GM23338 (cell line): ENCODE results near the gene VTCN1. TPM values are rescaled to one million over a fixed set of nuclear protein-coding genes. Genes with fewer than 3 reads are reported as not detected.

Experiments used
- ATAC-seq: fragments of 200-7000 bp; cut with Tn5 transposase; 3 replicates; pipeline ENCODE4 v1.9.1; 2020
- DNase-seq: peaks from one replicate; pipeline ENCODE4 v3.0.0-alpha.2; 2015; ENCODE audit warnings: low spot score
- H2AFZ ChIP-seq: fragments of 200-600 bp; sonication (generic); 2 replicates; pipeline ENCODE4 v1.8.0; 2016; ENCODE audit warnings: antibody characterized with exemption, mild to moderate bottlenecking, moderate library complexity
- H3F3A ChIP-seq: fragments of 200-600 bp; sonication (generic); replicated peaks from 2 replicates; pipeline ENCODE4 v1.8.0; 2017; ENCODE audit warnings: antibody characterized with exemption, mixed run types, low read depth
- H3K27ac ChIP-seq: fragments of 200-600 bp; sonication (generic); 2 replicates; pipeline ENCODE4 v1.6.1; 2016; ENCODE audit warnings: low read depth
- H3K27me3 ChIP-seq: fragments of 200-600 bp; sonication (generic); 2 replicates; pipeline ENCODE4 v1.8.0; 2016; ENCODE audit warnings: mild to moderate bottlenecking, mixed run types, moderate library complexity; ENCODE audit not compliant: insufficient read depth
- H3K36me3 ChIP-seq: fragments of 200-600 bp; sonication (generic); 2 replicates; pipeline ENCODE4 v1.8.0; 2016; ENCODE audit warnings: mild to moderate bottlenecking; ENCODE audit not compliant: insufficient read depth
- H3K4me1 ChIP-seq: fragments of 200-600 bp; sonication (generic); 2 replicates; pipeline ENCODE4 v1.8.0; 2016; ENCODE audit warnings: mild to moderate bottlenecking, moderate library complexity; ENCODE audit not compliant: insufficient read depth
- H3K4me2 ChIP-seq: fragments of 200-600 bp; sonication (generic); 2 replicates; pipeline ENCODE4 v1.7.1; 2017; ENCODE audit warnings: mixed run types
- H3K4me3 ChIP-seq: fragments of 200-600 bp; sonication (generic); 2 replicates; pipeline ENCODE4 v1.6.1; 2016; ENCODE audit warnings: mixed run types
- H3K79me2 ChIP-seq: fragments of 200-600 bp; sonication (generic); replicated peaks from 2 replicates; pipeline ENCODE4 v1.8.0; 2017; ENCODE audit warnings: mild to moderate bottlenecking; ENCODE audit not compliant: insufficient read depth
- H3K9me2 ChIP-seq: fragments of 200-600 bp; sonication (generic); 2 replicates; pipeline ENCODE4 v1.8.0; 2017; ENCODE audit not compliant: insufficient read depth
- H4K20me1 ChIP-seq: fragments of 200-600 bp; sonication (generic); replicated peaks from 2 replicates; pipeline ENCODE4 v1.8.0; 2017; ENCODE audit warnings: mild to moderate bottlenecking; ENCODE audit not compliant: insufficient read depth
- H3K27ac Mint-ChIP-seq: 2 replicates; pipeline ENCODE4 v1.8.0; 2020; ENCODE audit warnings: inconsistent platforms, mild to moderate bottlenecking, moderate library complexity, mixed read lengths
- H3K27me3 Mint-ChIP-seq: 3 replicates; pipeline ENCODE4 v1.8.0; 2022; ENCODE audit warnings: low read depth, mild to moderate bottlenecking, moderate library complexity, mixed read lengths, inconsistent platforms; ENCODE audit not compliant: insufficient read depth, poor library complexity
- H3K36me3 Mint-ChIP-seq: 3 replicates; pipeline ENCODE4 v1.8.0; 2021; ENCODE audit warnings: low read depth, mild to moderate bottlenecking, inconsistent platforms, moderate library complexity, mixed read lengths
- H3K4me1 Mint-ChIP-seq: 3 replicates; pipeline ENCODE4 v1.8.0; 2020; ENCODE audit warnings: mild to moderate bottlenecking, inconsistent platforms, mixed read lengths
- H3K4me3 Mint-ChIP-seq: 3 replicates; pipeline ENCODE4 v1.8.0; 2021; ENCODE audit warnings: moderate library complexity, mild to moderate bottlenecking, inconsistent platforms, mixed read lengths
- H3K9me3 Mint-ChIP-seq: 3 replicates; pipeline ENCODE4 v1.8.0; 2020; ENCODE audit warnings: moderate library complexity, mild to moderate bottlenecking, inconsistent platforms, mixed read lengths
- CREB1 ChIP-seq: fragments of 250-450 bp; sonication (Bioruptor Pico); IDR thresholded peaks from 2 replicates; pipeline ENCODE4 v1.5.0; 2020; ENCODE audit warnings: low read depth, mild to moderate bottlenecking, moderate library complexity
- EZH2 ChIP-seq: fragments of 200-600 bp; sonication (generic); IDR thresholded peaks from one replicate; pipeline ENCODE4 v1.8.0; 2017; ENCODE audit warnings: antibody characterized with exemption, mild to moderate bottlenecking, low read depth; ENCODE audit not compliant: unreplicated experiment
- EZH2phosphoT487 ChIP-seq: fragments of 200-600 bp; sonication (generic); IDR thresholded peaks from one replicate; pipeline ENCODE4 v1.8.1; 2018; ENCODE audit warnings: antibody characterized with exemption; ENCODE audit not compliant: unreplicated experiment
- JUNB ChIP-seq: IDR thresholded peaks from one replicate; pipeline ENCODE4 v1.6.1; 2016; ENCODE audit warnings: antibody characterized with exemption; ENCODE audit not compliant: unreplicated experiment
- NANOG ChIP-seq: IDR thresholded peaks from 2 replicates; pipeline ENCODE4 v1.6.1; 2016; ENCODE audit warnings: antibody characterized with exemption, borderline replicate concordance
- POLR2AphosphoS5 ChIP-seq: IDR thresholded peaks from 2 replicates; pipeline ENCODE4 v1.6.1; 2016; ENCODE audit warnings: antibody characterized with exemption, low read depth
- STAT1 ChIP-seq: IDR thresholded peaks from one replicate; pipeline ENCODE4 v1.6.1; 2016; ENCODE audit warnings: antibody characterized with exemption; ENCODE audit not compliant: unreplicated experiment
- ZNF114 ChIP-seq: fragments of 250-450 bp; sonication (Bioruptor Pico); IDR thresholded peaks from 2 replicates; pipeline ENCODE4 v1.5.0; 2020; ENCODE audit warnings: mild to moderate bottlenecking, moderate library complexity
- ZNF331 ChIP-seq: fragments of 250-450 bp; sonication (Bioruptor Pico); IDR thresholded peaks from 2 replicates; pipeline ENCODE4 v1.5.0; 2020; ENCODE audit warnings: low read depth, mild to moderate bottlenecking, moderate library complexity
- polyA plus RNA-seq: library from polyadenylated mRNA; unstranded; fragments of >200 nt; fragmentation: Nextera tagmentation; extraction: Ambion mirVana; gene quantifications from 2 replicates; pipeline ENCODE4 v1.2.1, GENCODE V29; 2016
- total RNA-seq: library from RNA; depleted of rRNA; stranded (reverse); fragments of >200 nt; shearing (Covaris generic); gene quantifications from 2 replicates; pipeline ENCODE4 v1.2.3, GENCODE V29; 2014
- TF ChIP-seq, protein P1 (sequence below): fragments of 250-450 bp; sonication (Bioruptor Pico); IDR thresholded peaks from 2 replicates; pipeline ENCODE4 v1.5.0; 2020; ENCODE audit warnings: mild to moderate bottlenecking, moderate library complexity
- TF ChIP-seq, protein P2 (sequence below): IDR thresholded peaks from 2 replicates; pipeline ENCODE4 v1.6.1; 2016; ENCODE audit warnings: antibody characterized with exemption
- TF ChIP-seq, protein P3 (sequence below): IDR thresholded peaks from one replicate; pipeline ENCODE4 v1.6.1; 2018; ENCODE audit warnings: antibody characterized with exemption; ENCODE audit not compliant: unreplicated experiment
- TF ChIP-seq, protein P4 (sequence below), 2 experiments: fragments of 200-600 bp in 1 of 2; sonication (generic) in 1 of 2; conservative IDR thresholded peaks; 2 replicates each; pipeline versions ENCODE4 v1.5.1 to v1.6.1; 2016 to 2017; ENCODE audit warnings: antibody characterized with exemption in 2 of 2, low read depth in 2 of 2, mild to moderate bottlenecking in 2 of 2, moderate library complexity in 1 of 2

The VTCN1 gene
- total and polyA plus RNA-seq, 2 experiments from 2014 or later, result not detected

DNA sequence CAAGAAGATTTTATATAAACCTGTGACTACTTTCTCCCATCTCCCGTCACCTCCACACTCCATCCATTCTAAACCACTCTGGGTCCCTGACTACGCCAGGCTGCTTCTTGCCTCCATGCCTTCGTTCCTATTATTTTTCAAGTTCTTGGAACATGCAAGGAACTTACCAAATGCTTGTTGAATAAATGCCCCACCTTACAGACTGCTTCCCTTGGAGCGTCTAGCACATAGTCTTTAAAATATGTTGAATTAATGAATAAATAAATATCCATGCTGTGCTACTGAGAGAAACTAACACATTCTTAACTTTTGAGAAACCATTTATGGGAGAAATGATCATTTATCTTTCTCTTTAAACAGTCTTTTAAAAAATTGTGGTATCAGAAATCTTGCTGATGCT, 27.6 kb downstream of the VTCN1 start:
- Histone ChIP-seq H3K4me1 (no peaks in the 10 kb centered on the region), H3K79me2 (no peaks in the 10 kb centered on the region), H3K4me3 (no peak overlapping the region), H2AFZ (no peak overlapping the region), H3K36me3 (no peaks in the 10 kb centered on the region), H3K4me2 (no peak overlapping the region), H3K27me3 (no peaks in the 10 kb centered on the region), H3F3A (no peaks in the 10 kb centered on the region), H3K27ac (no peak overlapping the region), H3K9me2 (no peaks in the 10 kb centered on the region), H4K20me1 (no peaks in the 10 kb centered on the region)
- Mint-ChIP-seq H3K9me3 (no peaks in the 10 kb centered on the region), H3K27ac (no peak overlapping the region), H3K4me3 (no peak overlapping the region), H3K27me3 (no peaks in the 10 kb centered on the region), H3K36me3 (no peaks in the 10 kb centered on the region), H3K4me1 (peaks cover 6% of the 10 kb centered on the region; the same call in 1 of the 3 replicates)
- ATAC-seq (no peak), DNase-seq (no peak)
- no peak for TF ChIP-seq CREB1 (CRISPR knock-in tag)
- TF ChIP-seq STAT1, result no peak
- no peak for TF ChIP-seq ZNF331 (CRISPR knock-in tag)
- TF ChIP-seq NANOG, result no peak
- no peak for TF ChIP-seq JUNB
- TF ChIP-seq, protein P1, sequence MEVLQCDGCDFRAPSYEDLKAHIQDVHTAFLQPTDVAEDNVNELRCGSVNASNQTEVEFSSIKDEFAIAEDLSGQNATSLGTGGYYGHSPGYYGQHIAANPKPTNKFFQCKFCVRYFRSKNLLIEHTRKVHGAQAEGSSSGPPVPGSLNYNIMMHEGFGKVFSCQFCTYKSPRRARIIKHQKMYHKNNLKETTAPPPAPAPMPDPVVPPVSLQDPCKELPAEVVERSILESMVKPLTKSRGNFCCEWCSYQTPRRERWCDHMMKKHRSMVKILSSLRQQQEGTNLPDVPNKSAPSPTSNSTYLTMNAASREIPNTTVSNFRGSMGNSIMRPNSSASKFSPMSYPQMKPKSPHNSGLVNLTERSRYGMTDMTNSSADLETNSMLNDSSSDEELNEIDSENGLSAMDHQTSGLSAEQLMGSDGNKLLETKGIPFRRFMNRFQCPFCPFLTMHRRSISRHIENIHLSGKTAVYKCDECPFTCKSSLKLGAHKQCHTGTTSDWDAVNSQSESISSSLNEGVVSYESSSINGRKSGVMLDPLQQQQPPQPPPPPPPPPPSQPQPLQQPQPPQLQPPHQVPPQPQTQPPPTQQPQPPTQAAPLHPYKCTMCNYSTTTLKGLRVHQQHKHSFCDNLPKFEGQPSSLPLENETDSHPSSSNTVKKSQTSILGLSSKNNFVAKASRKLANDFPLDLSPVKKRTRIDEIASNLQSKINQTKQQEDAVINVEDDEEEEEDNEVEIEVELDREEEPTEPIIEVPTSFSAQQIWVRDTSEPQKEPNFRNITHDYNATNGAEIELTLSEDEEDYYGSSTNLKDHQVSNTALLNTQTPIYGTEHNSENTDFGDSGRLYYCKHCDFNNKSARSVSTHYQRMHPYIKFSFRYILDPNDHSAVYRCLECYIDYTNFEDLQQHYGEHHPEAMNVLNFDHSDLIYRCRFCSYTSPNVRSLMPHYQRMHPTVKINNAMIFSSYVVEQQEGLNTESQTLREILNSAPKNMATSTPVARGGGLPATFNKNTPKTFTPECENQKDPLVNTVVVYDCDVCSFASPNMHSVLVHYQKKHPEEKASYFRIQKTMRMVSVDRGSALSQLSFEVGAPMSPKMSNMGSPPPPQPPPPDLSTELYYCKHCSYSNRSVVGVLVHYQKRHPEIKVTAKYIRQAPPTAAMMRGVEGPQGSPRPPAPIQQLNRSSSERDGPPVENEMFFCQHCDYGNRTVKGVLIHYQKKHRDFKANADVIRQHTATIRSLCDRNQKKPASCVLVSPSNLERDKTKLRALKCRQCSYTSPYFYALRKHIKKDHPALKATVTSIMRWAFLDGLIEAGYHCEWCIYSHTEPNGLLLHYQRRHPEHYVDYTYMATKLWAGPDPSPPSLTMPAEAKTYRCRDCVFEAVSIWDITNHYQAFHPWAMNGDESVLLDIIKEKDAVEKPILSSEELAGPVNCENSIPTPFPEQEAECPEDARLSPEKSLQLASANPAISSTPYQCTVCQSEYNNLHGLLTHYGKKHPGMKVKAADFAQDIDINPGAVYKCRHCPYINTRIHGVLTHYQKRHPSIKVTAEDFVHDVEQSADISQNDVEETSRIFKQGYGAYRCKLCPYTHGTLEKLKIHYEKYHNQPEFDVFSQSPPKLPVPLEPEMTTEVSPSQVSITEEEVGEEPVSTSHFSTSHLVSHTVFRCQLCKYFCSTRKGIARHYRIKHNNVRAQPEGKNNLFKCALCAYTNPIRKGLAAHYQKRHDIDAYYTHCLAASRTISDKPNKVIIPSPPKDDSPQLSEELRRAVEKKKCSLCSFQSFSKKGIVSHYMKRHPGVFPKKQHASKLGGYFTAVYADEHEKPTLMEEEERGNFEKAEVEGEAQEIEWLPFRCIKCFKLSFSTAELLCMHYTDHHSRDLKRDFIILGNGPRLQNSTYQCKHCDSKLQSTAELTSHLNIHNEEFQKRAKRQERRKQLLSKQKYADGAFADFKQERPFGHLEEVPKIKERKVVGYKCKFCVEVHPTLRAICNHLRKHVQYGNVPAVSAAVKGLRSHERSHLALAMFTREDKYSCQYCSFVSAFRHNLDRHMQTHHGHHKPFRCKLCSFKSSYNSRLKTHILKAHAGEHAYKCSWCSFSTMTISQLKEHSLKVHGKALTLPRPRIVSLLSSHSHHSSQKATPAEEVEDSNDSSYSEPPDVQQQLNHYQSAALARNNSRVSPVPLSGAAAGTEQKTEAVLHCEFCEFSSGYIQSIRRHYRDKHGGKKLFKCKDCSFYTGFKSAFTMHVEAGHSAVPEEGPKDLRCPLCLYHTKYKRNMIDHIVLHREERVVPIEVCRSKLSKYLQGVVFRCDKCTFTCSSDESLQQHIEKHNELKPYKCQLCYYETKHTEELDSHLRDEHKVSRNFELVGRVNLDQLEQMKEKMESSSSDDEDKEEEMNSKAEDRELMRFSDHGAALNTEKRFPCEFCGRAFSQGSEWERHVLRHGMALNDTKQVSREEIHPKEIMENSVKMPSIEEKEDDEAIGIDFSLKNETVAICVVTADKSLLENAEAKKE (CRISPR knock-in tag), result no peak
- TF ChIP-seq, protein P2, sequence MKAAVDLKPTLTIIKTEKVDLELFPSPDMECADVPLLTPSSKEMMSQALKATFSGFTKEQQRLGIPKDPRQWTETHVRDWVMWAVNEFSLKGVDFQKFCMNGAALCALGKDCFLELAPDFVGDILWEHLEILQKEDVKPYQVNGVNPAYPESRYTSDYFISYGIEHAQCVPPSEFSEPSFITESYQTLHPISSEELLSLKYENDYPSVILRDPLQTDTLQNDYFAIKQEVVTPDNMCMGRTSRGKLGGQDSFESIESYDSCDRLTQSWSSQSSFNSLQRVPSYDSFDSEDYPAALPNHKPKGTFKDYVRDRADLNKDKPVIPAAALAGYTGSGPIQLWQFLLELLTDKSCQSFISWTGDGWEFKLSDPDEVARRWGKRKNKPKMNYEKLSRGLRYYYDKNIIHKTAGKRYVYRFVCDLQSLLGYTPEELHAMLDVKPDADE, result no peak
- TF ChIP-seq ZNF114, result no peak
- no peak for TF ChIP-seq EZH2
- TF ChIP-seq, protein P3, sequence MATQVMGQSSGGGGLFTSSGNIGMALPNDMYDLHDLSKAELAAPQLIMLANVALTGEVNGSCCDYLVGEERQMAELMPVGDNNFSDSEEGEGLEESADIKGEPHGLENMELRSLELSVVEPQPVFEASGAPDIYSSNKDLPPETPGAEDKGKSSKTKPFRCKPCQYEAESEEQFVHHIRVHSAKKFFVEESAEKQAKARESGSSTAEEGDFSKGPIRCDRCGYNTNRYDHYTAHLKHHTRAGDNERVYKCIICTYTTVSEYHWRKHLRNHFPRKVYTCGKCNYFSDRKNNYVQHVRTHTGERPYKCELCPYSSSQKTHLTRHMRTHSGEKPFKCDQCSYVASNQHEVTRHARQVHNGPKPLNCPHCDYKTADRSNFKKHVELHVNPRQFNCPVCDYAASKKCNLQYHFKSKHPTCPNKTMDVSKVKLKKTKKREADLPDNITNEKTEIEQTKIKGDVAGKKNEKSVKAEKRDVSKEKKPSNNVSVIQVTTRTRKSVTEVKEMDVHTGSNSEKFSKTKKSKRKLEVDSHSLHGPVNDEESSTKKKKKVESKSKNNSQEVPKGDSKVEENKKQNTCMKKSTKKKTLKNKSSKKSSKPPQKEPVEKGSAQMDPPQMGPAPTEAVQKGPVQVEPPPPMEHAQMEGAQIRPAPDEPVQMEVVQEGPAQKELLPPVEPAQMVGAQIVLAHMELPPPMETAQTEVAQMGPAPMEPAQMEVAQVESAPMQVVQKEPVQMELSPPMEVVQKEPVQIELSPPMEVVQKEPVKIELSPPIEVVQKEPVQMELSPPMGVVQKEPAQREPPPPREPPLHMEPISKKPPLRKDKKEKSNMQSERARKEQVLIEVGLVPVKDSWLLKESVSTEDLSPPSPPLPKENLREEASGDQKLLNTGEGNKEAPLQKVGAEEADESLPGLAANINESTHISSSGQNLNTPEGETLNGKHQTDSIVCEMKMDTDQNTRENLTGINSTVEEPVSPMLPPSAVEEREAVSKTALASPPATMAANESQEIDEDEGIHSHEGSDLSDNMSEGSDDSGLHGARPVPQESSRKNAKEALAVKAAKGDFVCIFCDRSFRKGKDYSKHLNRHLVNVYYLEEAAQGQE, result no peak
- TF ChIP-seq EZH2phosphoT487, result no peak
- no peak for TF ChIP-seq POLR2AphosphoS5
- TF ChIP-seq, protein P4, sequence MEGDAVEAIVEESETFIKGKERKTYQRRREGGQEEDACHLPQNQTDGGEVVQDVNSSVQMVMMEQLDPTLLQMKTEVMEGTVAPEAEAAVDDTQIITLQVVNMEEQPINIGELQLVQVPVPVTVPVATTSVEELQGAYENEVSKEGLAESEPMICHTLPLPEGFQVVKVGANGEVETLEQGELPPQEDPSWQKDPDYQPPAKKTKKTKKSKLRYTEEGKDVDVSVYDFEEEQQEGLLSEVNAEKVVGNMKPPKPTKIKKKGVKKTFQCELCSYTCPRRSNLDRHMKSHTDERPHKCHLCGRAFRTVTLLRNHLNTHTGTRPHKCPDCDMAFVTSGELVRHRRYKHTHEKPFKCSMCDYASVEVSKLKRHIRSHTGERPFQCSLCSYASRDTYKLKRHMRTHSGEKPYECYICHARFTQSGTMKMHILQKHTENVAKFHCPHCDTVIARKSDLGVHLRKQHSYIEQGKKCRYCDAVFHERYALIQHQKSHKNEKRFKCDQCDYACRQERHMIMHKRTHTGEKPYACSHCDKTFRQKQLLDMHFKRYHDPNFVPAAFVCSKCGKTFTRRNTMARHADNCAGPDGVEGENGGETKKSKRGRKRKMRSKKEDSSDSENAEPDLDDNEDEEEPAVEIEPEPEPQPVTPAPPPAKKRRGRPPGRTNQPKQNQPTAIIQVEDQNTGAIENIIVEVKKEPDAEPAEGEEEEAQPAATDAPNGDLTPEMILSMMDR (conservative IDR thresholded peaks at IDR 0.05; ENCODE audit: low read depth in 2 of 2), result no peak
